ENCODE data around the gene ADGRD2.

The ADGRD2 gene

GRCh38 chr9:124457079-124457886, 7.0 kb downstream of the ADGRD2 start:
- DNase-seq (ENCODE audit: low read depth, low spot score) = no peak

GRCh38 chr9:124457887-124458431, 7.7 kb downstream of the ADGRD2 start:
- no peak for DNase-seq (ENCODE audit: low read depth, low spot score)

- no peak for DNase-seq (ENCODE audit: low read depth, low spot score)
These were observed 8.2 kb downstream of the ADGRD2 start for GRCh38 chr9:124458441-124458840.

GRCh38 chr9:124462739-124463138, 12.5 kb downstream of the ADGRD2 start:
- DNase-seq (ENCODE audit: low read depth, low spot score) = no peak

- DNase-seq (ENCODE audit: low read depth, low spot score) = no peak
These were observed 15.5 kb downstream of the ADGRD2 start for GRCh38 chr9:124465736-124466135.

- DNase-seq (ENCODE audit: low read depth, low spot score) = no peak
These were observed 17.3 kb downstream of the ADGRD2 start for GRCh38 chr9:124467410-124468060.

- DNase-seq (ENCODE audit: low read depth, low spot score) = no peak
These were observed 17.9 kb downstream of the ADGRD2 start for GRCh38 chr9:124468061-124468740.

- DNase-seq (ENCODE audit: low read depth, low spot score) = no peak
These were observed 19.0 kb downstream of the ADGRD2 start for GRCh38 chr9:124469011-124469832.

- no peak for DNase-seq (ENCODE audit: low read depth, low spot score)
These were observed 20.1 kb downstream of the ADGRD2 start for GRCh38 chr9:124470306-124470705.

GRCh38 chr9:124470726-124471125, 20.5 kb downstream of the ADGRD2 start:
- DNase-seq (ENCODE audit: low read depth, low spot score) = no peak

- DNase-seq (ENCODE audit: low read depth, low spot score) = no peak
These were observed 21.5 kb downstream of the ADGRD2 start for GRCh38 chr9:124471761-124472160.

- DNase-seq (ENCODE audit: low read depth, low spot score) = no peak
These were observed 22.5 kb downstream of the ADGRD2 start for GRCh38 chr9:124472770-124473169.

- no peak for DNase-seq (ENCODE audit: low read depth, low spot score)
These were observed 23.1 kb downstream of the ADGRD2 start for GRCh38 chr9:124473310-124473709.

GRCh38 chr9:124474151-124474550, 23.9 kb downstream of the ADGRD2 start:
- DNase-seq (ENCODE audit: low read depth, low spot score) = no peak

- no peak for DNase-seq (ENCODE audit: low read depth, low spot score)
These were observed 25.1 kb downstream of the ADGRD2 start for GRCh38 chr9:124475158-124475867.

- DNase-seq (ENCODE audit: low read depth, low spot score) = no peak
These were observed 25.8 kb downstream of the ADGRD2 start for GRCh38 chr9:124475868-124476690.

GRCh38 chr9:124477211-124477647, 27.0 kb downstream of the ADGRD2 start:
- no peak for DNase-seq (ENCODE audit: low read depth, low spot score)

- DNase-seq (ENCODE audit: low read depth, low spot score) = peak; percentile 53
These were observed 27.5 kb downstream of the ADGRD2 start for GRCh38 chr9:124477648-124478285.

GRCh38 chr9:124478354-124478753, 28.1 kb downstream of the ADGRD2 start:
- DNase-seq (ENCODE audit: low read depth, low spot score) = peak; percentile 65

Measured in ELF-1 (cell line).